Activated CD8-positive, alpha-beta memory T cell treated with anti-CD3 and anti-CD28 coated beads, Interleukin-2, amount 10 ng/mL, durations not matched to agents 7 days and 5 days (primary cell): ENCODE results near the gene ARAP1. TPM values are rescaled to one million over a fixed set of nuclear protein-coding genes. Genes with fewer than 3 reads are reported as not detected.

ENCODE experiments used
- ATAC-seq: fragments of 150-1000 bp; cut with Tn5 transposase; one replicate; pipeline ENCODE4 v1.10.0; 2021; ENCODE audit warnings: moderate library complexity
- CTCF ChIA-PET: fragments of 350-600 bp; sonication (Branson Sonifier 250); formaldehyde crosslinking; loops from one replicate; lab custom pipeline; 2021; ENCODE audit warnings: antibody characterized with exemption; lab: Charles Lee
- DNase-seq: peaks from one replicate; pipeline ENCODE4 v3.0.0-alpha.2; 2020
- H3K27ac Mint-ChIP-seq: one replicate; pipeline ENCODE4 v1.8.0; 2021; ENCODE audit warnings: mild to moderate bottlenecking, mixed read lengths
- H3K27me3 Mint-ChIP-seq: one replicate; pipeline ENCODE4 v1.8.0; 2021; ENCODE audit warnings: mixed read lengths
- H3K36me3 Mint-ChIP-seq: one replicate; pipeline ENCODE4 v1.8.0; 2021; ENCODE audit warnings: mild to moderate bottlenecking, mixed read lengths
- H3K4me1 Mint-ChIP-seq: one replicate; pipeline ENCODE4 v1.8.0; 2021; ENCODE audit warnings: mixed read lengths
- H3K4me3 Mint-ChIP-seq: one replicate; pipeline ENCODE4 v1.8.0; 2021; ENCODE audit warnings: mild to moderate bottlenecking, moderate library complexity, mixed read lengths
- H3K9me3 Mint-ChIP-seq: one replicate; pipeline ENCODE4 v1.8.0; 2022; ENCODE audit warnings: low read depth, mixed read lengths
- total RNA-seq, 2 experiments: library from RNA; stranded (reverse); gene quantifications; one replicate each; pipeline ENCODE4 v1.2.3, GENCODE V29; 2021

The ARAP1 gene
- total RNA-seq, 2 experiments from 2014 or later: 96.5 to 104 TPM

DNA sequence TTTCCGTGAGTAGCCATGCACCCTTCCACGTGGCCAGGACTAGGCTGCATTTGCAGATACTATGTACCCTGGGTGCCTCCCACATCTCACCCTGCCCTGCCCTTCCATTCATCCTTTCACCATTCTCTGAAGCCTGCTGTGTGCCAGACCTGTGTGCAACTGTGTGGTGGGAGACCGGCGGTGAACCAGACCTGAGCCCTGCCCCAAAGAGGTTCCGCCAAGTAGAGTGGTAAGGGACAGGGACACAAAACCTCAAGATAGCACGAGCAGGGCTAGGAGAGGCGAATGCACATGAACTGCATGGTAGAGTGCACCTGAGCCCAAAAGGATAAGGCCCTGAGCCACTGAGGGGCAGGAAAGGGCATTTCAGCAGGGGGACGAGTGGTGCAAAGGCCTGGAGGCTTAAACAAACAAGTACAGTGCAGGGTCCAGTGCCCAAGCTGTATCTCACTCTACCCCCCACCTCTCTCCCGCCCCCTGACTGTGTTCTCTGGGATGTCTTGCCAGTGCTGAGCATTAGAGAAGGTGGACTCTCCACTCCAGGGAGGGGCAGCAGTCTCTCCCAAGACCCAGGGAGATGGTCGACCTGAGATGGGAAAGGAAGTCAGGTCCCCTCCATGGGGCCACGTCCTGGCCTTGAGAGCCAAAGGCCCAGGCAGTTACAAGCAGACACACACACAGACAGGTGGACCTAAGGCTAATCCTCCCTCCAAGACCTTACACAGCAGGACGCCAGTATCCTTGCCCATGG is 14.1 kb upstream of the ARAP1 start:
- no peak overlapping the region for H3K4me3 Mint-ChIP-seq

DNA sequence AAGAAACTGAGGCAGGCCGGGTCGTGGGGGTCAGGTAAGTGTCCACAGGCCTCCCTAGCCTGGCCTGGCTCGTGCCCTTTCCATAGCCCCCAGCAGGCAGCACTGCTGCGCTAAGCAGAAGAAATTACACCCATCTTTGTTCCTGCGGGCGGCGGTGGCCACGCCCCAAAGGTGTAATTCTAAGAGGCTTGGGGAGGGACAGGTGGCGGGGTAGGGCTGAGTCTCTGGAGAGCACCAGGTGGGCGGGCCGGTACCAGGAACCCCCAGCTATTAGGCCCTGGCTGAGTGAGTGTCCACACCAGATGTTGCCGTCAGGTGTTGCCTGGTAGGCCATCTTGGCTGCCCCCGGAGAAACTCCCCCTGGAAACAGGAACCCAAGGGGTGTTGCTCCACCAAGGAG is 12.3 kb upstream of the ARAP1 start:
- H3K4me3 Mint-ChIP-seq: no peak overlapping the region
- no peaks in the 10 kb centered on the region for H3K9me3 Mint-ChIP-seq
- no peaks in the 10 kb centered on the region for H3K36me3 Mint-ChIP-seq
- CTCF ChIA-PET: interaction anchor here (1.9 kb wide), 1 partner anchor 13 kb away, joined by 4 read pairs; no protein-coding TSS in a partner anchor
- H3K27ac Mint-ChIP-seq: no peak overlapping the region
- ATAC-seq (no peak), DNase-seq (no peak)
- H3K27me3 Mint-ChIP-seq: no peaks in the 10 kb centered on the region
- H3K4me1 Mint-ChIP-seq: peaks cover 15% of the 10 kb centered on the region

More for the DNA sequence above, 14.1 kb upstream of the ARAP1 start:
- no peaks in the 10 kb centered on the region for H3K27me3 Mint-ChIP-seq
- no peaks in the 10 kb centered on the region for H3K36me3 Mint-ChIP-seq
- ATAC-seq (no peak), DNase-seq (no peak)
- no peaks in the 10 kb centered on the region for H3K9me3 Mint-ChIP-seq
- CTCF ChIA-PET: interaction anchor here (1.0 to 1.9 kb wide), 3 partner anchors 11 to 41 kb away, joined by 4 to 5 read pairs (median 4); no protein-coding TSS in a partner anchor
- H3K4me1 Mint-ChIP-seq: peaks cover 15% of the 10 kb centered on the region
- H3K27ac Mint-ChIP-seq: no peak overlapping the region

DNA sequence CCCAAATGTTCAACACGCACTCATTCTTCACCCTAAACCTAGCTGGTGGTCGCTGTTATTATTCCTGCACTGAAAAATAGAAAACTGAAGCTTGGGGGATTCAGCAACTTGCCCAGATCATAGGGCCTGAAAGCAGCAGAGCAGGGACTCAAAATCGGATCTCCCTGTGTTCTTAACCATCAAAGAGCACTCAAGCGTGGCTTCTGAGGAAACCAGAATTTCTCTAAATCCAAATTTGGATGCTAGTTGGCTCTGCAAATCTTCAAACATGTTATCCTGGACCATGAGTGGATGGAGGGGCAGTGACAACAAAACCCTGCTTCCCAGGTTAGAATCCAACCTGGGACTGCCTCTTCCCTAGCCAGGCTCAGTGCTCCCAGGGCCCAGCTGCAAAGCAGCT is 11.6 kb upstream of the ARAP1 start:
- Mint-ChIP-seq H3K27ac (no peak overlapping the region), H3K9me3 (no peaks in the 10 kb centered on the region), H3K4me3 (no peak overlapping the region), H3K27me3 (no peaks in the 10 kb centered on the region), H3K4me1 (peaks cover 15% of the 10 kb centered on the region), H3K36me3 (no peaks in the 10 kb centered on the region)
- CTCF ChIA-PET: no interaction called here
- ATAC-seq (no peak), DNase-seq (no peak)

DNA sequence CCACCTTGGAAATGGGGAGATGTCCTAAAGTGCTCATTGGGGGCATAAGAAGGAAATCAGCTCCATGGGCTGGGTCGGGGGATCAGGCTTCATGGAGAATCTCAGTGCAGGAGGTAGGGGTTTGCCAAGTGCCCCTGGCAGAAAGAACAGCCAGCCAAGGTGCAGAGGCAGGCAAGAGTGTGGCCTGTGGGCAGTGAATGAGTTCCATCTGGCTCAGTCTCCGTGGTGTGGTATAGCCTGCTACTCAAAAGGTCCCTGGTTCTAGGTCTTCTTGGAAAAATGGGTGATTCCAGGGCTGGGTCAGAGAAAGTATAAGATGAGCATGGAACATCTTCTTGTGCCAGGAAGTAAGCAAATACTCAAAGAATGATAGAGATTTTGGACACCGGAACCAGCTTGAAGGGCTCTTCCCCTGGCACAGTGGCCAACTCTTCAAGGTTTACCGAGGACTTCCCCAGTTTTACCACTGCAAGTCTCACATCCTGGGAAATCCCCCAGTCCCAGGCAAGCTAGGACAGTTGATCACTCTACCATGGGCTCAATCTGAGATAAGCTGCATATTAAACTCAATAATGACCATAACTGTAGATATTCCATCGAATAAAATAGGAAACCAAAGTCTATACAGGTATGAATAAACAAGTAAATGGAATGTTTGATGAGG is 10.6 kb upstream of the ARAP1 start:
- Mint-ChIP-seq H3K27ac (no peak overlapping the region), H3K27me3 (no peaks in the 10 kb centered on the region), H3K4me3 (no peak overlapping the region), H3K4me1 (peaks cover 15% of the 10 kb centered on the region), H3K36me3 (no peaks in the 10 kb centered on the region), H3K9me3 (no peaks in the 10 kb centered on the region)
- no peak for DNase-seq
- ATAC-seq: no peak
- CTCF ChIA-PET: no interaction called here

DNA sequence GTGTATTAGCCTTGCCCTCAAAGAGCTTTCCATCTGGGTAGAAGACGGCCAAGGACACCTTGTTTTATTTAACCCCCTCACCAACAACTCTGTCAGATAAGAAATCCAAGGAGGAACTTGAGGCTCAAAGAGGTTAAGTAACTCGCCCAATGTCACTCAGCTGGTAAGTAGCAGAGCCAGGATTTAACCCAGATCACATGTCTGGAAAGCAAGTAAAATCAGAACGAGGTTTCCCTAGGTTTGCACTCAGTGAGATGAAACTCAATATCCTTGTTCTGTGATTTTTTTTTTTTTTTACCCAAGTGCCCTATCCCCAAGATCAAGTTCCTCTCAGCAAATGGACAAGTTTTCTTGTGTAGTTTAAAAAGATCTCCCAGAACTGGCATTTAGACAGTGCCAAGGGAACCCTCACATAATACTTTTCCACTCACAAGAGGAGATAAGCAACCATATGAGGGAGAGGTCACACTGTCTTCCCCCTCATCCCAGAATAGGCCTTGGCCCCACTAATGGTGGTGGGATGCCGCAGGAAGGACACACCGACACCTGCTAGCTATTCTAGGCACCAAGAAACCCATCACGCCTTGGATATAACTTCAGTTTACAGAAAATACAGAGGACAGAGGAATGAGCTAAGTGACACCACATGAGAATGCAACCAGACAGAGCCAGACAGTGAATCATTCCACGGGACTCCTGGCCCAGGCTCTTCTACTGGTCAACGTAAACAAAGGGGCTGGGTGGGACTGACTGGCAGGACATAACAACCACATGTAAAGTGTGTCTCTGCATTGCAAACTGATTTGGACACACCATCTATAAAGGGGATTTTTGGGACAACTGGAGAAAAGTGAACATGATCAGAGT is 8.6 kb upstream of the ARAP1 start:
- DNase-seq (no peak), ATAC-seq (no peak)
- Mint-ChIP-seq H3K4me3 (no peak overlapping the region), H3K27me3 (no peaks in the 10 kb centered on the region), H3K27ac (no peak overlapping the region), H3K9me3 (no peaks in the 10 kb centered on the region), H3K4me1 (peaks cover 15% of the 10 kb centered on the region), H3K36me3 (no peaks in the 10 kb centered on the region)
- CTCF ChIA-PET: no interaction called here

DNA sequence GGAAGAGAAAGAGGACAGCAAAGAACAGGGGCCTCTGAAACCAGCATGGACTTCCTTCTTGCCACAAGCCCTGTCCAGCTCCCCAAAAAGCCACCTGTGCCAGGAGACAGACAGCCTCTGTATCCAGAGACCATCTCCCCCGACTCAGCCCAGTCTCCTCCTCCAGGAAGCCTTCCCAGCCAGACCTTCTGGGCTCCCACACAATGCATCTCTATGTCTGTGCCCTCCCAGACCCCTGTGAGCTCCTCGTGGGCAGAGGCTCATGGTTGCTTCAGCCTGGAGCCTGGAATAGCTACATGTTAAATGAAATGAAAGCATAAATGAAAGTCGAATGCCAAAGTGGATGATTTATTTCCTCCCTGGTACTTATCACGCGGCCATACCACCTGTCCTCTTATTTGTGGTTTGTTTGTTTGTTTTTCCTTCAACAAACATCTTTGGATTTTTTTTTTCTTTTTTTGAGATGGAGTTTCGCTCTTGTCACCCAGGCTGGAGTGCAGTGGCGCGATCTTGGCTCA is 7.3 kb upstream of the ARAP1 start:
- H3K9me3 Mint-ChIP-seq: no peaks in the 10 kb centered on the region
- DNase-seq (no peak), ATAC-seq (no peak)
- CTCF ChIA-PET: interaction anchor here (1.3 kb wide), 1 partner anchor 34 kb away, joined by 3 read pairs; no protein-coding TSS in a partner anchor
- no peak overlapping the region for H3K27ac Mint-ChIP-seq
- H3K27me3 Mint-ChIP-seq: no peaks in the 10 kb centered on the region
- H3K4me1 Mint-ChIP-seq: peaks cover 15% of the 10 kb centered on the region
- no peak overlapping the region for H3K4me3 Mint-ChIP-seq
- no peaks in the 10 kb centered on the region for H3K36me3 Mint-ChIP-seq

DNA sequence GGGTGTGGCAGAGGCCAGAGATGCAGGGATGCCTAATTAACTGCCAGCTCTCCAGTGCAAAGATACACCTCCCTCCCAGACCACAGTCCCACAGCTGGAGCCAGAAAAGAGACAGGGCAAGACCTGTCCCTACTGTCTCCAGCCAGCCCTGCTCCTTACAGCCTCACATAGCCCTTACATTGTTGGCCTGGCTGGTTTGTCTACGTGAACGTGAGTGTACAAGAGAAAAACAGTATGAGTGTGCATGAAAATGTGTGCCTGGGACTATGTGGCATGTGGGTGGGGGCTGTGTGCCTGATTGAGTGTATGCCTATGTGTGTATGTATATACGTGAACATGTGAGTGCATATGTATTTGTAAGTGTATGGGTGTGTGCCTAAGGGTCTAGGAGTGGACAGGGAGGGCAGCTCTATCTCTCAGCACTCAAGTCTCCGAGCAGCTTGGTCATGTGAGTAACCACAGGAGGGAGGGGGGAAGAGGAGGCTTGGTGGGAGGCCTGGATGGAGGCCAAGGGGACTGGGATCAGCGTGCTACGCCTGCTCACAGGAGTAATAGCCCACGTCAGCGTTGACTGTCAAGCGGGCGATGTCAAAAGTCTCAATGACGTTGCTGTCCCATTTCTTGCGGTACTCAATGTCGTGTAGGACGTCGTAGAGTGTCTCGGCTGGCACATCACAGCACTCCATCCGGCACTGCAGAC is 6.6 kb upstream of the ARAP1 start:
- Mint-ChIP-seq H3K27ac (no peak overlapping the region), H3K9me3 (no peaks in the 10 kb centered on the region), H3K4me1 (peaks cover 15% of the 10 kb centered on the region), H3K27me3 (no peaks in the 10 kb centered on the region), H3K36me3 (no peaks in the 10 kb centered on the region), H3K4me3 (no peak overlapping the region)
- DNase-seq (no peak), ATAC-seq (no peak)
- CTCF ChIA-PET: interaction anchor here (1.3 kb wide), 1 partner anchor 34 kb away, joined by 3 read pairs; no protein-coding TSS in a partner anchor

DNA sequence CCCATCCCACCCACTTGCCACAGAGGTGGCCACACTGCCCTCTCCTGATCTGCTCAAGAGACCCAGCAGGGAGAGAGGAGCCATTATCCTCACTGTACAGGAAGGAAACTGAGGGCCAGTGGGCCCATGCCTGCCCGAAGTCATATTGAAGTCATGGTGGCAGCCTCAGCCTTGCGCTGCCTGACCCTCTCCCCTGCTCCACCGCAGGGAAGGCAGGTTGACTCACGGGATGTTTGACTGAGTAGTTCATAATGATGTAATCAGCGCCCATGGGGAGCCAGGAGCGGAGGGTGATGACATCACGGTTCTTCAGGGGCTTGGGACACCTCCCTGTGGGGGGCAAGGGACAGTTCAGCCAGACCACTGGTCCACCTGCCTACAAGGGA is 6.1 kb upstream of the ARAP1 start:
- Mint-ChIP-seq H3K4me1 (peaks cover 12% of the 10 kb centered on the region), H3K36me3 (no peaks in the 10 kb centered on the region), H3K4me3 (no peak overlapping the region), H3K27ac (no peak overlapping the region), H3K9me3 (no peaks in the 10 kb centered on the region), H3K27me3 (no peaks in the 10 kb centered on the region)
- ATAC-seq: no peak
- DNase-seq: no peak
- CTCF ChIA-PET: no interaction called here

DNA sequence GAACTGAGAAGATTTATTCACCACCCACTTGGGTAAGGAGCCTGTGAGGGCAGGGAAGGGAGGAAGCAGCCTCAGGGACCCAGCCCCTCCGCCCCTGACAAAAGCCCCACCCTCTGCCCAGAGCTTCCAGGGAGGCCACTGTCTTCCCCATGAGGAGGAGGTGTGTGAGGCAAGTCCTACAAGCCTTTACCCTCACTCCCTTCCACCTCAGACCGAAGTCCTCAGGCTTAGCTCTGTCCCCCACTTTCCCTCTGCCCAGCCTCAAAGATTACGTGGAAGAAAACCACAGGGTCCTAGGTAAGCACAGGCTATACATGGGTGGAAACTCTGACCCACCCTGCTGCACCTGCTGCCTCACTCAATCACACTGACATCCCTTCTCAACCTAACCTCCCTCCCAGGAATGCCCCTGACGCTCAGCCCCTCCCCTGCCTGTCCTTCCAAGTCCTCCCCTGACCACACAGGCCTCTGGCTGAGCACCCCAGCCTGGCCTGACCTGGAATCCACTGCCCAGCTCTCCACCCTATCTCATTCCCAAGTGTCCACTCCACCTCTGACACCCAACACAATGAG is 3.6 kb upstream of the ARAP1 start:
- Mint-ChIP-seq H3K27me3 (no peaks in the 10 kb centered on the region), H3K9me3 (no peaks in the 10 kb centered on the region), H3K27ac (no peak overlapping the region), H3K4me1 (peaks cover 15% of the 10 kb centered on the region), H3K4me3 (no peak overlapping the region), H3K36me3 (no peaks in the 10 kb centered on the region)
- DNase-seq: no peak
- CTCF ChIA-PET: interaction anchor here (0.7 kb wide), 1 partner anchor 312 kb away, joined by 4 read pairs; no protein-coding TSS in a partner anchor
- ATAC-seq: no peak

DNA sequence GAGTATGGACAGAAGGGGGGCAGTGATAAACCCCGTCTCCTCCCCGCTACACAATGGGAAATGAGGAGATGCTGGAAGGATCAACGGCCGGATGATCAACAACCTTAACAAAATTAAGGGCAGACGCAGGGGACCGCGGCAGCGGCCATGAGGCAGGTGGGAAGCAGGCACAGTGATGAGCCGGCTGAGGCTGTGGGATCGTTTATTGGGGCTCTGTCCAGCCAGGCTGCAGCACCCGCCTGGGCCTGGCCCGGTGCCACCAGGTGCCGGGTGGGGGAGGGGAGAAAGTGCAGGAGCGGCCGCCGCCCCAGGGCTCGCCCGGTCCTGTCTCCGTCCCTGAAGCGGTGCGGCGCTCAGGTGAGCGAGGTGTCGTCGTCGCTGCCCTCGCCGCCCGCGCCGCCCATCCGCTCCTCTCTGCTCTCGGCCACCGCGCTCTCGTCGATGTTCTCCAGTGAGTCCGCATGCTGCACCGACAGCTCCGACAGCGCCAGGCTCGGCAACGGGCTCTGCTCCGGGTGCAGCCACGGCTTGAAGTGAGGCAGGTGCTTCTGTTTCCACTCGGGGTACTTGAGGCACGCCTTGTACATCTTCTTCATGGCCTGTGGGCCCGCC is 2.4 kb upstream of the ARAP1 start:
- CTCF ChIA-PET: interaction anchor here (1.7 to 1.8 kb wide), 2 partner anchors 27 to 69 kb away, joined by 4 to 6 read pairs; no protein-coding TSS in a partner anchor
- DNase-seq (no peak), ATAC-seq (no peak)
- Mint-ChIP-seq H3K4me1 (peaks cover 23% of the 10 kb centered on the region), H3K9me3 (no peaks in the 10 kb centered on the region), H3K27me3 (no peaks in the 10 kb centered on the region), H3K27ac (no peak overlapping the region), H3K36me3 (no peaks in the 10 kb centered on the region), H3K4me3 (no peak overlapping the region)

DNA sequence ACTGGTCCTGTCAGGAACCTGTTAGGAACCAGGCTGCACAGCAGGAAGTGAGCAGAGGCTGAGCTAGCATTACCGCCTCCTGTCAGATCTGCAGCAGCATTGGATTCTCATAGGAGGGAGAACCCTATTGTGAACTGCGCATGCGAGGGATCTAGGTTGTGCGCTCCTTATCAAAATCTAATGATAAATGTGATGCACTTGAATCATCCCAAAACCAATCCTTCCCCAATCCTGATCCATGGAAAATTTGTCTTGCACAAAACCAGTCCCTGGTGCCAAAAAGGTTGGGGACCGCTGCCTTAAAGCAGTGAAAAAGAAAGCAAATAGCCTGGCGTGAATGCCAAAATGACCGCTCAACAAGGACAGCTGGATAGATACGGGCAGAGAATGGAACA is 1.9 kb upstream of the ARAP1 start:
- DNase-seq (no peak), ATAC-seq (no peak)
- Mint-ChIP-seq H3K27me3 (no peaks in the 10 kb centered on the region), H3K4me1 (peaks cover 26% of the 10 kb centered on the region), H3K27ac (no peak overlapping the region), H3K9me3 (no peaks in the 10 kb centered on the region), H3K4me3 (no peak overlapping the region), H3K36me3 (peaks cover 1% of the 10 kb centered on the region)
- CTCF ChIA-PET: interaction anchor here (1.4 to 1.8 kb wide), 3 partner anchors 14 to 69 kb away, joined by 3 to 6 read pairs (median 4); no protein-coding TSS in a partner anchor
